HepG2 (cell line): ENCODE results near the gene LRIF1. TPM values are rescaled to one million over a fixed set of nuclear protein-coding genes. Genes with fewer than 3 reads are reported as not detected.

Experiments used
- HHEX ChIP-seq: IDR thresholded peaks from 2 replicates; pipeline ENCODE4 v1.6.1; 2016; ENCODE audit warnings: control low read depth
- ZC3H4 ChIP-seq: sonication (generic); formaldehyde crosslinking; IDR thresholded peaks from 2 replicates; pipeline ENCODE4 v1.4.0; 2020; ENCODE audit warnings: missing genetic modification reagents, borderline replicate concordance
- polyA plus RNA-seq, 8 experiments: library from polyadenylated mRNA; depleted of rRNA in 3 of 8; stranded (reverse) in 7 of 8; unstranded in 1 of 8; fragments of >200 nt; fragmentation: Illumina TruSeq in 4 of 8; extraction: Trizol in 4 of 8; gene quantifications; 2 replicates each; pipeline versions ENCODE4 v1.2.1 to v1.2.3, GENCODE V29; 2011 to 2016; ENCODE audit warnings: low read depth in 4 of 8, missing spikeins in 1 of 8, mixed read lengths in 1 of 8; ENCODE audit not compliant: insufficient read depth in 1 of 8
- total RNA-seq, 5 experiments: library from RNA; depleted of rRNA; stranded (reverse); fragments of >200 nt; fragmentation: Illumina TruSeq; extraction: Trizol; gene quantifications; 2 replicates each; pipeline ENCODE4 v1.2.3, GENCODE V29; 2016; ENCODE audit warnings: low read depth in 1 of 5
- TF ChIP-seq, protein P1 (sequence below): sonication (generic); formaldehyde crosslinking; IDR thresholded peaks from 2 replicates; pipeline ENCODE4 v1.4.0; 2020; ENCODE audit warnings: mild to moderate bottlenecking, missing genetic modification reagents
- TF ChIP-seq, protein P2 (sequence below): IDR thresholded peaks from 2 replicates; pipeline ENCODE4 v1.4.0; 2020; ENCODE audit warnings: mild to moderate bottlenecking, missing genetic modification reagents
- TF ChIP-seq, protein P3 (sequence below), 2 experiments: fragments of 450-650 bp in 1 of 2; sonication (generic) in 1 of 2; formaldehyde crosslinking in 1 of 2; IDR thresholded peaks; 2 replicates each; pipeline versions ENCODE4 v1.6.1 to v1.8.0; 2016 to 2022; ENCODE audit warnings: antibody characterized with exemption in 1 of 2, mild to moderate bottlenecking in 1 of 2, missing genetic modification reagents in 1 of 2

Gene LRIF1
- total and polyA plus RNA-seq, 2 of the 13 experiments (the other 11 are each of a cell fraction or from before 2014, with no cell fraction given) = 18.4 to 42.4 TPM

DNA sequence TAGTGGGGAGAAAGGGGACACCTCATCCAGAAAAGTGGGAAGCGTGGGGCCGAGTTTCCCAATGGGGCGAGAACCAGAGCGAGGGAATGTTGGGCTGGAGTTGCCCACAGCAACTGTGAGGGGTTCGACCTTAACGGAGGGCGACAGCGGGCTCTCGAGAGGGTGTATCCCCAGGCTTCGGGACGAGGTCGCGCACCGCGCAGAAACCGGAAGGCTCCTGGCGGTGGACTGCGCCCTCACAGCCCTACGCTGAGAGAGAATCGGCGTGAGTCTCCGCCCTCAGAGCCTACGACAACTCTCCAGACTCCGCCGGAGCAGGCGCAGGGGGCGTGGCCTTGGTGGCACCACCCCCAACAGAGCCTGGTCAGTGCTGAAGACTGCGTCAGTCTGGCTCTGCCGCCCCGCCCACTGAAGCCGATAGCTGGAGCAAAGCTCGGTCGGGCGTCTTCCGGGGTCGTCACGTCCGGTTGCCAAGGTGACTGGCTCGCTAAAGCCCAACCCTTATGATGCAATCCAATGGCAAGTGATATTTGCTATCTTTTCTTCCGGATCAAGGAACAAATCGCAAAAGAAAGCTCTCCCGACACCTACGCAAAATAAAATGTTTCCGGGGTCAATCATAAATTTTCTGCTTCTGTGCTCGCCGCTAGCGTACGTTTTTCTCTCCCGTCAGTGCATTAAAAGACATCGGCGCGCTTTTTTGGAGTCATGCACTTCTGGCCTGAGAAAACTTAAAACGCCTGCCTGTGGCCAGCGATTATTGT lies at the start of gene LRIF1 (continued):
- TF ChIP-seq, protein P1, sequence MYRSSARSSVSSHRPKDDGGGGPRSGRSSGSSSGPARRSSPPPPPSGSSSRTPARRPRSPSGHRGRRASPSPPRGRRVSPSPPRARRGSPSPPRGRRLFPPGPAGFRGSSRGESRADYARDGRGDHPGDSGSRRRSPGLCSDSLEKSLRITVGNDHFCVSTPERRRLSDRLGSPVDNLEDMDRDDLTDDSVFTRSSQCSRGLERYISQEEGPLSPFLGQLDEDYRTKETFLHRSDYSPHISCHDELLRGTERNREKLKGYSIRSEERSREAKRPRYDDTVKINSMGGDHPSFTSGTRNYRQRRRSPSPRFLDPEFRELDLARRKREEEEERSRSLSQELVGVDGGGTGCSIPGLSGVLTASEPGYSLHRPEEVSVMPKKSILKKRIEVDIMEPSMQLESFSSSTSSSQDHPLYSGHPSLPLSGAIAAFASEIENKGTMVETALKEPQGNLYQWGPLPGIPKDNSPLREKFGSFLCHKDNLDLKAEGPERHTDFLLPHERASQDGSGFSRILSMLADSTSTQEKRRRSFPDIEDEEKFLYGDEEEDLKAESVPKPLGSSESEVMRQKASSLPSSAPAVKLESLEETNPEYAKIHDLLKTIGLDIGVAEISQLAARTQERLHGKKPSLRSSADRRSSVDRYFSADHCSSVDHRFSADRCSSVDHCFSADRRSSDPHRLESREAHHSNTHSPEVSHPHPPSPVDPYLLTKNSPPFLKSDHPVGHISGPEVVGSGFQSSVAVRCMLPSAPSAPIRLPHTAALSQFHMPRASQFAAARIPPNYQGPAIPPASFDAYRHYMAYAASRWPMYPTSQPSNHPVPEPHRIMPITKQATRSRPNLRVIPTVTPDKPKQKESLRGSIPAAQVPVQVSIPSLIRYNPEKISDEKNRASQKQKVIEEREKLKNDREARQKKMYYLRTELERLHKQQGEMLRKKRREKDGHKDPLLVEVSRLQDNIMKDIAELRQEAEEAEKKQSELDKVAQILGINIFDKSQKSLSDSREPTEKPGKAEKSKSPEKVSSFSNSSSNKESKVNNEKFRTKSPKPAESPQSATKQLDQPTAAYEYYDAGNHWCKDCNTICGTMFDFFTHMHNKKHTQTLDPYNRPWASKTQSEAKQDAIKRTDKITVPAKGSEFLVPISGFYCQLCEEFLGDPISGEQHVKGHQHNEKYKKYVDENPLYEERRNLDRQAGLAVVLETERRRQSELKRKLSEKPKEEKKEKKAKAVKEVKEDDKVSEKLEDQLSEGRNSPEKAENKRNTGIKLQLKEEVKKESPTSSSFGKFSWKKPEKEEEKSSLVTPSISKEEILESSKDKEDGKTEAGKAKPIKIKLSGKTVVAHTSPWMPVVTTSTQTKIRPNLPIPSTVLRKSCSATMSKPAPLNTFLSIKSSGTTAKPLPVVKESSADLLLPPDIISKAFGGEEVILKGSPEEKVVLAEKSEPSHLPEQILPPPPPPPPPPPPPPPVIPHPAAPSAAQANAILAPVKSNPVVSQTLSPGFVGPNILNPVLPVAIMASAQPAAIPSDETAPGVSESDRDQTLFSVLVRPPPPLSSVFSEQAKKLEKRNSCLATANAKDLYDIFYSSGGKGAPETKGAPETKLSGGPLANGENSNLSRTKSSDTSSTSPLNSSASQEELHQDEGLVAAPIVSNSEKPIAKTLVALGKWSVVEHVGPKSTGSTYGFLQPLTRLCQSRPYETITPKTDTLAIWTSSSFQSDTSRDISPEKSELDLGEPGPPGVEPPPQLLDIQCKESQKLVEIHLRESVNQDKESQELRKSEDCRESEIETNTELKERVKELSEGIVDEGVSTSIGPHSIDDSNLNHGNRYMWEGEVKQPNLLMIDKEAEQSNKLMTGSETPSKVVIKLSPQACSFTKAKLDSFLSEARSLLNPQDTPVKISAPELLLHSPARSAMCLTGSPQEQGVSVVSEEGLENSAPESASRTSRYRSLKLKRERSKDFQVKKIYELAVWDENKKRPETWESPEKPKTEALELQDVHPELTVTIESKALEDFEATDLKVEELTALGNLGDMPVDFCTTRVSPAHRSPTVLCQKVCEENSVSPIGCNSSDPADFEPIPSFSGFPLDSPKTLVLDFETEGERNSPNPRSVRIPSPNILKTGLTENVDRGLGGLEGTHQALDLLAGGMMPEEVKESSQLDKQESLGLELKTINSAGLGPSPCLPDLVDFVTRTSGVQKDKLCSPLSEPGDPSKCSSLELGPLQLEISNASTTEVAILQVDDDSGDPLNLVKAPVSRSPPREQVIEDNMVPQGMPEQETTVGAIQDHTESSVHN (CRISPR knock-in tag) = 0 out of 2 replicates have a peak, but pooled peaks have one; percentile 13
- TF ChIP-seq HHEX (CRISPR knock-in tag) (no peak), ZC3H4 (CRISPR knock-in tag) (no peak)
- TF ChIP-seq, protein P2, sequence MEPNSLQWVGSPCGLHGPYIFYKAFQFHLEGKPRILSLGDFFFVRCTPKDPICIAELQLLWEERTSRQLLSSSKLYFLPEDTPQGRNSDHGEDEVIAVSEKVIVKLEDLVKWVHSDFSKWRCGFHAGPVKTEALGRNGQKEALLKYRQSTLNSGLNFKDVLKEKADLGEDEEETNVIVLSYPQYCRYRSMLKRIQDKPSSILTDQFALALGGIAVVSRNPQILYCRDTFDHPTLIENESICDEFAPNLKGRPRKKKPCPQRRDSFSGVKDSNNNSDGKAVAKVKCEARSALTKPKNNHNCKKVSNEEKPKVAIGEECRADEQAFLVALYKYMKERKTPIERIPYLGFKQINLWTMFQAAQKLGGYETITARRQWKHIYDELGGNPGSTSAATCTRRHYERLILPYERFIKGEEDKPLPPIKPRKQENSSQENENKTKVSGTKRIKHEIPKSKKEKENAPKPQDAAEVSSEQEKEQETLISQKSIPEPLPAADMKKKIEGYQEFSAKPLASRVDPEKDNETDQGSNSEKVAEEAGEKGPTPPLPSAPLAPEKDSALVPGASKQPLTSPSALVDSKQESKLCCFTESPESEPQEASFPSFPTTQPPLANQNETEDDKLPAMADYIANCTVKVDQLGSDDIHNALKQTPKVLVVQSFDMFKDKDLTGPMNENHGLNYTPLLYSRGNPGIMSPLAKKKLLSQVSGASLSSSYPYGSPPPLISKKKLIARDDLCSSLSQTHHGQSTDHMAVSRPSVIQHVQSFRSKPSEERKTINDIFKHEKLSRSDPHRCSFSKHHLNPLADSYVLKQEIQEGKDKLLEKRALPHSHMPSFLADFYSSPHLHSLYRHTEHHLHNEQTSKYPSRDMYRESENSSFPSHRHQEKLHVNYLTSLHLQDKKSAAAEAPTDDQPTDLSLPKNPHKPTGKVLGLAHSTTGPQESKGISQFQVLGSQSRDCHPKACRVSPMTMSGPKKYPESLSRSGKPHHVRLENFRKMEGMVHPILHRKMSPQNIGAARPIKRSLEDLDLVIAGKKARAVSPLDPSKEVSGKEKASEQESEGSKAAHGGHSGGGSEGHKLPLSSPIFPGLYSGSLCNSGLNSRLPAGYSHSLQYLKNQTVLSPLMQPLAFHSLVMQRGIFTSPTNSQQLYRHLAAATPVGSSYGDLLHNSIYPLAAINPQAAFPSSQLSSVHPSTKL (CRISPR knock-in tag) = no peak; the same call in 1 of the 2 replicates
- TF ChIP-seq, protein P3, sequence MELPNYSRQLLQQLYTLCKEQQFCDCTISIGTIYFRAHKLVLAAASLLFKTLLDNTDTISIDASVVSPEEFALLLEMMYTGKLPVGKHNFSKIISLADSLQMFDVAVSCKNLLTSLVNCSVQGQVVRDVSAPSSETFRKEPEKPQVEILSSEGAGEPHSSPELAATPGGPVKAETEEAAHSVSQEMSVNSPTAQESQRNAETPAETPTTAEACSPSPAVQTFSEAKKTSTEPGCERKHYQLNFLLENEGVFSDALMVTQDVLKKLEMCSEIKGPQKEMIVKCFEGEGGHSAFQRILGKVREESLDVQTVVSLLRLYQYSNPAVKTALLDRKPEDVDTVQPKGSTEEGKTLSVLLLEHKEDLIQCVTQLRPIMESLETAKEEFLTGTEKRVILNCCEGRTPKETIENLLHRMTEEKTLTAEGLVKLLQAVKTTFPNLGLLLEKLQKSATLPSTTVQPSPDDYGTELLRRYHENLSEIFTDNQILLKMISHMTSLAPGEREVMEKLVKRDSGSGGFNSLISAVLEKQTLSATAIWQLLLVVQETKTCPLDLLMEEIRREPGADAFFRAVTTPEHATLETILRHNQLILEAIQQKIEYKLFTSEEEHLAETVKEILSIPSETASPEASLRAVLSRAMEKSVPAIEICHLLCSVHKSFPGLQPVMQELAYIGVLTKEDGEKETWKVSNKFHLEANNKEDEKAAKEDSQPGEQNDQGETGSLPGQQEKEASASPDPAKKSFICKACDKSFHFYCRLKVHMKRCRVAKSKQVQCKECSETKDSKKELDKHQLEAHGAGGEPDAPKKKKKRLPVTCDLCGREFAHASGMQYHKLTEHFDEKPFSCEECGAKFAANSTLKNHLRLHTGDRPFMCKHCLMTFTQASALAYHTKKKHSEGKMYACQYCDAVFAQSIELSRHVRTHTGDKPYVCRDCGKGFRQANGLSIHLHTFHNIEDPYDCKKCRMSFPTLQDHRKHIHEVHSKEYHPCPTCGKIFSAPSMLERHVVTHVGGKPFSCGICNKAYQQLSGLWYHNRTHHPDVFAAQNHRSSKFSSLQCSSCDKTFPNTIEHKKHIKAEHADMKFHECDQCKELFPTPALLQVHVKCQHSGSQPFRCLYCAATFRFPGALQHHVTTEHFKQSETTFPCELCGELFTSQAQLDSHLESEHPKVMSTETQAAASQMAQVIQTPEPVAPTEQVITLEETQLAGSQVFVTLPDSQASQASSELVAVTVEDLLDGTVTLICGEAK (IDR thresholded peaks at IDR 0.05) = peak; percentile 87
- TF ChIP-seq, protein P3 (CRISPR knock-in tag; IDR thresholded peaks at IDR 0.05) = no peak
